ENCODE measurements around the gene PSMC1. TPM values are rescaled to one million over a fixed set of nuclear protein-coding genes. Genes with fewer than 3 reads are reported as not detected.

Gene PSMC1
- total and polyA plus RNA-seq, 8 donors, result 24.4 to 71.4 (median 37.2) TPM

DNA sequence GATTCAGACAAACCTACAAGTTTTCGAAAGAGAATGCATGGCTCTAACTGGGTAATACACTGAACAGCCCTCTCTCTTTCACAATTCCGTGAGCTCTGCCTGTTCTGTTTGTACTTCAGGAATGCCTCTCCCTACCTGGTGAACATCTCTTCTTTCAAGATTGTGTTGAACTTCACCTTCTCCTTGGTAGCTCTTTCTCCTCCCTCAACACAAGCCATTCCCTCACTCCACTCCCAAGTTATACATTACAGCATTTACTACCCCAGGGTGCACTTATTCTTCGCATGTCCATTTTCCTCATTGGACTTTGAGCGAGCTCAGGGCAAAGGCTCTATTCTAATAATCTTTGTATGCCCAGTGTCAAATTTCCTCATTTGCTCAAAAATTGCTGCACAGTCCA, 47.1 kb downstream of the PSMC1 start:
- no peak for FAIRE-seq
- intact Hi-C loops (cut with DNase I), result loop anchor here in 1 of 3 donors (10.0 kb wide), 1 partner anchor 401 kb away; no protein-coding TSS in a partner anchor
- H3K36me3 ChIP-seq, result peaks cover 0 to 7% (median 5%) of the 10 kb centered on the region in 3 donors
- no peaks in the 10 kb centered on the region for H3K9me3 ChIP-seq
- H3K27ac ChIP-seq, result no peak overlapping the region
- TF ChIP-seq CTCF (IDR thresholded peaks at IDR 0.05), result no peak
- H3K4me1 ChIP-seq, result peaks cover 0 to 8% (median 4%) of the 10 kb centered on the region in 3 donors
- no peaks in the 10 kb centered on the region for H3K27me3 ChIP-seq
- no peak for DNase-seq
- ATAC-seq, result no peak
- H3K4me3 ChIP-seq, result no peak overlapping the region
- 90 to 91% methylated on average over 4 of the region's 4 CpGs for WGBS, 2 donors

DNA sequence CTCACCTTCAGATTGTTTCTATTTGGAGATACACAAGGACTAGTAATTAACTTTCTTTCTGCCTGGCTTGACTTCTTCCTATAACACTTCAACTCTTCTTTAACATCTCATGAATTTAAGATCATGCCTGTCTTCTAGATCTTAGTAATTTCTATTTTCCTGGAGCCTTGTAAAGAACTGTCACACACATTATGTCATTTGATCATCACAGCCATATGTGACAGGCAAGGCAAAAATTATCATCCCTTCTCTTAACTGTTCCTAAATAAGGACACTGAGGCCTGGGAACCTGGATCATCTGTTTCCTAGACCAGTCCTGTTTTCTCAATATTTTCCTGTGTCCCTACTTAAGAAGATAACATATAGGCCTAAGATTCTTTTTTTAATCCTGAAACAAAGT, 48.1 kb downstream of the PSMC1 start:
- Histone ChIP-seq H3K9me3 (no peaks in the 10 kb centered on the region), H3K4me1 (peaks cover 0 to 8% (median 4%) of the 10 kb centered on the region in 3 donors), H3K36me3 (peaks cover 0 to 7% (median 5%) of the 10 kb centered on the region in 3 donors), H3K4me3 (no peak overlapping the region), H3K27me3 (no peaks in the 10 kb centered on the region), H3K27ac (no peak overlapping the region)
- FAIRE-seq (no peak), DNase-seq (no peak), ATAC-seq (no peak)
- no peak for TF ChIP-seq CTCF (IDR thresholded peaks at IDR 0.05)
- intact Hi-C loops (cut with DNase I), result loop anchor here in 1 of 3 donors (10.0 kb wide), 1 partner anchor 400 kb away; no protein-coding TSS in a partner anchor

DNA sequence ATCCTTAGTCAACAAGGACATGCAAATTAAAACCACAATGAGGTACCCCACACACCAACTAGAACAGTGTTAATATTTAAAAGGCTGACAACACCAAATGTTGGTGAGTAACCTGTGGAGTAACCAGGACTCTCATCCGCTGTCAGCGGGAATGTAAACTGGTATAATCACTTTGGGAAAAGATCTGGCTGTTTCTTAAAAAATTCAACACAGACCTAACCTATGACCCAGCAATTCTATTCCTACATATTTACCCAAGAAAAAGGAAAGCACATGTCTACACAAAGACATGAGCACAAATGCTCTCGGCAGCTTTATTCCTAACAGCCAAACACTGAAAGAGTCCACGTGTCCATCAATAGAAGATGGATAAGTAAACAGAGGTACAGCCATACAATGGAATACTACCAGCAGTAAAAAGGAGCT, 48.8 kb downstream of the PSMC1 start:
- no peak for DNase-seq
- no peaks in the 10 kb centered on the region for H3K9me3 ChIP-seq
- no peak overlapping the region for H3K4me3 ChIP-seq
- TF ChIP-seq CTCF (IDR thresholded peaks at IDR 0.05), result no peak
- H3K36me3 ChIP-seq, result peaks cover 0 to 7% (median 5%) of the 10 kb centered on the region in 3 donors
- no peak overlapping the region for H3K27ac ChIP-seq
- peaks cover 0 to 8% (median 4%) of the 10 kb centered on the region in 3 donors for H3K4me1 ChIP-seq
- 62 to 74% methylated on average over 4 of the region's 4 CpGs for WGBS, 2 donors
- intact Hi-C loops (cut with DNase I), result loop anchor here in 1 of 3 donors (10.0 kb wide), 1 partner anchor 400 kb away; no protein-coding TSS in a partner anchor
- no peak for ATAC-seq
- no peaks in the 10 kb centered on the region for H3K27me3 ChIP-seq
- no peak for FAIRE-seq

- DNase-seq (no peak), ATAC-seq (peak in 1 of 4 donors; percentile 30), FAIRE-seq (no peak)
- H3K9me3 ChIP-seq, result no peaks in the 10 kb centered on the region
- no peaks in the 10 kb centered on the region for H3K4me1 ChIP-seq
- intact Hi-C loops (cut with DNase I), result loop anchor here in 1 of 3 donors (10.0 kb wide), 1 partner anchor 396 kb away; no protein-coding TSS in a partner anchor
- no peak overlapping the region for H3K27ac ChIP-seq
- no peak overlapping the region for H3K4me3 ChIP-seq
- H3K36me3 ChIP-seq, result peaks cover 0 to 23% (median 0%) of the 10 kb centered on the region in 3 donors
- H3K27me3 ChIP-seq, result no peaks in the 10 kb centered on the region
- no peak for TF ChIP-seq CTCF (IDR thresholded peaks at IDR 0.05)
- WGBS, 2 donors, result 66 to 75% methylated on average over 7 of the region's 7 CpGs
Observed at GRCh38 chr14:90308561-90308960, 52.2 kb downstream of the PSMC1 start.

- H3K4me3 ChIP-seq, result no peak overlapping the region
- no peak overlapping the region for H3K27ac ChIP-seq
- no peak for TF ChIP-seq CTCF (IDR thresholded peaks at IDR 0.05)
- peaks cover 0 to 25% (median 0%) of the 10 kb centered on the region in 3 donors for H3K36me3 ChIP-seq
- H3K27me3 ChIP-seq, result no peaks in the 10 kb centered on the region
- H3K4me1 ChIP-seq, result no peaks in the 10 kb centered on the region
- 82 to 84% methylated on average over 2 of the region's 2 CpGs for WGBS, 2 donors
- H3K9me3 ChIP-seq, result no peaks in the 10 kb centered on the region
- no peak for ATAC-seq
- no peak for FAIRE-seq
- intact Hi-C loops (cut with DNase I), result no loop called here
- DNase-seq, result no peak
Observed at GRCh38 chr14:90317286-90317685, 60.9 kb downstream of the PSMC1 start.
